GM12878 (cell line): ENCODE data around the gene MSH5. TPM values are rescaled to one million over a fixed set of nuclear protein-coding genes. Genes with fewer than 3 reads are reported as not detected.
A peak's percentile ranks its signal among the peaks of the same experiment; 100 is the strongest.
"Not testable (repeated sequence)": the region's sequence is repeated elsewhere in the genome, so short reads cannot be mapped to it uniquely, and the experiment has no call there.

Experiments used
- ATAC-seq: fragments of 200-7000 bp; cut with Tn5 transposase; 3 replicates; pipeline ENCODE4 v1.9.1; 2020; ENCODE audit warnings: mild to moderate bottlenecking, moderate library complexity
- BruUV-seq: library from RNA; stranded (reverse); fragments of 400-500 nt; replicated peaks from 2 replicates; lab custom pipeline; 2021; lab: Mats Ljungman, UMichigan
- CTCF ChIA-PET: fragments of 300-600 bp; sonication (Branson Sonifier 250); formaldehyde crosslinking; extraction: SDS; loops from one replicate; lab custom pipeline; 2021; ENCODE audit warnings: inconsistent platforms; lab: Yijun Ruan, JAX
- POLR2A ChIA-PET: fragments of 350-600 bp; formaldehyde crosslinking; extraction: SDS; loops from one replicate; lab custom pipeline; 2021; ENCODE audit warnings: inconsistent platforms; lab: Charles Lee
- RAD21 ChIA-PET: fragments of 300-600 bp; sonication (Branson Sonifier 250); formaldehyde crosslinking; loops from one replicate; lab custom pipeline; 2023; ENCODE audit warnings: antibody characterized with exemption; ENCODE audit not compliant: unreplicated experiment; lab: Charles Lee
- SMC1A ChIA-PET: fragments of 300-600 bp; sonication (Branson Sonifier 250); formaldehyde crosslinking; loops from one replicate; lab custom pipeline; 2023; ENCODE audit not compliant: unreplicated experiment, uncharacterized antibody; lab: Charles Lee
- DNase-seq: peaks from one replicate; pipeline ENCODE4 v3.0.0-alpha.2; 2011; ENCODE audit warnings: low read depth, low spot score
- FAIRE-seq: peaks from 3 replicates; lab custom pipeline; 2011; peaks lifted over from hg19 to GRCh38; lab: Jason Lieb, UNC
- H2AFZ ChIP-seq: 2 replicates; pipeline ENCODE4 v1.6.0; 2011; ENCODE audit warnings: low read depth, low read length, control low read depth; ENCODE audit not compliant: control insufficient read depth
- H3K27ac ChIP-seq: 2 replicates; pipeline ENCODE4 v1.5.1; 2011; ENCODE audit warnings: control low read depth; ENCODE audit not compliant: control insufficient read depth, insufficient read depth
- H3K27me3 ChIP-seq, 2 experiments: replicated peaks in 1 of 2; 2 replicates each; pipeline versions ENCODE4 v1.6.0 to v1.6.1; 2011; ENCODE audit warnings: low read length in 1 of 2; ENCODE audit not compliant: control insufficient read depth in 2 of 2, insufficient read depth in 2 of 2
- H3K36me3 ChIP-seq, 2 experiments: 2 replicates each; pipeline ENCODE4 v1.5.1; 2011; ENCODE audit warnings: low read length in 1 of 2; ENCODE audit not compliant: control insufficient read depth in 2 of 2, insufficient read depth in 2 of 2
- H3K4me1 ChIP-seq: 2 replicates; pipeline ENCODE4 v1.6.1; 2011; ENCODE audit warnings: mild to moderate bottlenecking, low read length, moderate library complexity, mixed read lengths; ENCODE audit not compliant: control insufficient read depth, insufficient read depth
- H3K4me2 ChIP-seq: 2 replicates; pipeline ENCODE4 v1.6.0; 2011; ENCODE audit warnings: control low read depth; ENCODE audit not compliant: control insufficient read depth, insufficient read depth
- H3K4me3 ChIP-seq: fragments of 200-600 bp; sonication (generic); 2 replicates; pipeline ENCODE4 v1.5.1; 2016
- H3K79me2 ChIP-seq: 2 replicates; pipeline ENCODE4 v1.6.0; 2011; ENCODE audit warnings: low read length; ENCODE audit not compliant: control insufficient read depth, insufficient read depth
- H3K9ac ChIP-seq: 2 replicates; pipeline ENCODE4 v1.8.0; 2011; ENCODE audit warnings: low read length, control low read depth, mixed read lengths; ENCODE audit not compliant: control insufficient read depth, insufficient read depth
- H3K9me3 ChIP-seq: replicated peaks from 3 replicates; pipeline ENCODE4 v1.5.1; 2011; ENCODE audit warnings: mild to moderate bottlenecking, low read length; ENCODE audit not compliant: control insufficient read depth, insufficient read depth
- H4K20me1 ChIP-seq: 2 replicates; pipeline ENCODE4 v1.6.0; 2011; ENCODE audit not compliant: control insufficient read depth, insufficient read depth
- IKZF1 ChIP-seq: fragments of 450-650 bp; conservative IDR thresholded peaks from 2 replicates; pipeline ENCODE4 v1.6.1; 2017; ENCODE audit warnings: antibody characterized with exemption, mild to moderate bottlenecking
- MXI1 ChIP-seq: fragments of 150-350 bp; IDR thresholded peaks from 2 replicates; pipeline ENCODE4 v1.6.1; 2011; ENCODE audit warnings: low read depth, mild to moderate bottlenecking, inconsistent platforms, low read length, improper control_type of control experiment
- WRNIP1 ChIP-seq: IDR thresholded peaks from 2 replicates; pipeline ENCODE4 v1.6.1; 2011; ENCODE audit warnings: low read depth, low read length, improper control_type of control experiment, borderline replicate concordance
- WGBS: methylation state at CpG from one replicate; pipeline ENCODE4 v1.1.6; 2016; ENCODE audit warnings: low lambda C conversion rate; ENCODE audit not compliant: insufficient replicate concordance, insufficient coverage; ENCODE audit errors: missing lambda C conversion rate; 5-methylcytosine and 5-hydroxymethylcytosine counted together
- in situ Hi-C: fragments of 300-500 bp; cut with MboI; formaldehyde crosslinking; loops from 9 replicates; pipeline ENCODE4 v1.14.3; 2018; ENCODE audit warnings: mixed read lengths
- intact Hi-C: fragments of 100-400 bp; cut with micrococcal nuclease; formaldehyde crosslinking; loops from one replicate; pipeline ENCODE4 v1.14.2; 2022; ENCODE audit not compliant: unreplicated experiment
- polyA plus RNA-seq, 11 experiments: library from polyadenylated mRNA; depleted of rRNA in 4 of 11; unstranded in 6 of 11; stranded (reverse) in 5 of 11; fragments of >200 nt; fragmentation: Nextera tagmentation in 4 of 11; fragmentation: Illumina TruSeq in 1 of 11; extraction: Ambion mirVana in 4 of 11; extraction: Trizol in 1 of 11; gene quantifications; 1 replicate in 1 of 11; 2 replicates in 10 of 11; pipeline versions ENCODE4 v1.2.1 to v1.2.3, GENCODE V29; 2011 to 2016; ENCODE audit warnings: inconsistent platforms in 2 of 11, missing spikeins in 2 of 11, low read depth in 1 of 11
- total RNA-seq, 4 experiments: library from RNA; depleted of rRNA in 3 of 4; stranded (reverse); fragments of >200 nt in 3 of 4; fragmentation: Illumina TruSeq in 1 of 4; extraction: Trizol in 1 of 4; gene quantifications; 2 replicates each; pipeline versions ENCODE4 v1.2.1 to v1.2.3, GENCODE V29; 2013 to 2021
- TF ChIP-seq, protein P1 (sequence below): fragments of 450-650 bp; IDR thresholded peaks from 2 replicates; pipeline ENCODE4 v1.6.1; 2016; ENCODE audit warnings: mild to moderate bottlenecking

Gene MSH5
- total and polyA plus RNA-seq, 10 of the 15 experiments (the other 5 are each of a cell fraction or from before 2014, with no cell fraction given) = 9.1 to 52.7 (median 30.0) TPM

DNA sequence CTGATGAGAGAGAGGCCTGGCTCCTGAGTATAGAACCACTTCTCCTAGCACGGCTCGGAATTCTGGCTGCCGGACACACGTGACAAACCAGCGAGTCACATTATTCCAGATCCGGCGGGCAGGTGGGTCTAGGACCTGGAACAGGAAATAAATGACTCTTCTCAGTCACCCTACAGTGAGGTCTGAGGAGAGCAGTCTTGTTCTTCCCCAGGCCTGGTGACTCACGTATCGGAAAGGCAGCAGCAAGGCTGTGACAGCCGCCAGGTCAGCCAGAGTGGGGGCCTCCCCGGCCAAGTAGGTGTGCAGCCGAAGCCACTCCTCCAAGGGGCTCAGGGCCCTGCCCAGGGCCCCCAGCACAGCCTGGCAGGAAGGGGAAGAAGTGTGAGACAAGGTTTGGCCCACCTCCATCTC is 53.0 kb downstream of the MSH5 start:
- H3K27ac ChIP-seq = no peak overlapping the region
- H3K4me2 ChIP-seq = peak overlapping the region; percentile 57
- H3K27me3 ChIP-seq = no peaks in the 10 kb centered on the region
- FAIRE-seq (no peak), DNase-seq (no peak), ATAC-seq (peak; percentile 33)
- H3K79me2 ChIP-seq = peaks cover 21% of the 10 kb centered on the region
- no peak for TF ChIP-seq MXI1
- no peak for TF ChIP-seq WRNIP1
- 0 out of 2 replicates have a peak, but pooled peaks have one; percentile 28 for TF ChIP-seq IKZF1
- ChIA-PET POLR2A (no interaction called here), SMC1A (interaction anchor here (0.7 to 2.2 kb wide), 2 partner anchors 30 to 54 kb away, joined by 3 to 11 read pairs; no protein-coding TSS in a partner anchor), RAD21 (no interaction called here), CTCF (interaction anchor here (1.0 to 2.2 kb wide), 4 partner anchors 8 to 63 kb away, joined by 3 to 9 read pairs (median 5); no protein-coding TSS in a partner anchor)
- peaks cover 12% of the 10 kb centered on the region for H3K4me1 ChIP-seq
- H3K9ac ChIP-seq = no peak overlapping the region
- no peaks in the 10 kb centered on the region for H3K9me3 ChIP-seq
- no peak overlapping the region for H3K4me3 ChIP-seq
- no peak overlapping the region for H2AFZ ChIP-seq
- WGBS = 33% methylated on average over 12 of the region's 12 CpGs
- in situ Hi-C loops = no loop called here
- intact Hi-C loops = no loop called here
- H4K20me1 ChIP-seq = no peaks in the 10 kb centered on the region
- peaks cover 4 to 11% of the 10 kb centered on the region in 2 experiments; a peak in 3 of 4 replicates for H3K36me3 ChIP-seq
- no TSS peak for BruUV-seq

DNA sequence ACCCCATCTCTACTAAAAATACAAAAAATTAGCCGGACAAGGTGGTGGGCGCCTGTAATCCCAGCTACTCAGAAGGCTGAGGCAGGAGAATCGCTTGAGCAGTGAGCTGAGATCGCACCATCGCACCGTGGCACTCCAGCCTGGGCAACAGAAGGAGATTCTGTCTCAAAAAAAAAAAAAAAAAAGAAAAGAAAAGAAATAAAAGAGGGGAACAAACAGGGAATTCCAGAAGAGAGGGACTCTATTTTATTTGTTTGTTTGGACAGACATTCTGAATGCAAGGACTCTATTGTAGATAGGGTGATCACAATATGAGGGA is 54.1 kb downstream of the MSH5 start:
- Histone ChIP-seq H3K4me3 (peak overlapping the region; percentile 81), H3K4me2 (peak overlapping the region; percentile 47), H3K36me3 (peaks cover 4 to 11% of the 10 kb centered on the region in 2 experiments; a peak in 3 of 4 replicates), H3K4me1 (peaks cover 12% of the 10 kb centered on the region), H3K9ac (peak overlapping the region; percentile 81; the same call in 1 of the 2 replicates), H3K79me2 (peaks cover 21% of the 10 kb centered on the region)
- H4K20me1 ChIP-seq, H2AFZ ChIP-seq, in situ Hi-C loops, SMC1A ChIA-PET, DNase-seq, BruUV-seq, H3K27me3 ChIP-seq, H3K9me3 ChIP-seq, ATAC-seq, H3K27ac ChIP-seq, FAIRE-seq, intact Hi-C loops: not testable (repeated sequence)
- ChIA-PET POLR2A (interaction anchor here (0.6 to 3.5 kb wide), 3 partner anchors 21 to 87 kb away, joined by 3 to 28 read pairs (median 6); partner anchors contain the start of genes HSPA1B and LY6G6F), CTCF (interaction anchor here (1.2 to 3.3 kb wide), 2 partner anchors 15 to 23 kb away, joined by 3 to 12 read pairs; partner anchors contain the start of gene VWA7), RAD21 (interaction anchor here (0.7 to 1.5 kb wide), 2 partner anchors 61 to 220 kb away, joined by 3 read pairs; no protein-coding TSS in a partner anchor)
- TF ChIP-seq, protein P1, sequence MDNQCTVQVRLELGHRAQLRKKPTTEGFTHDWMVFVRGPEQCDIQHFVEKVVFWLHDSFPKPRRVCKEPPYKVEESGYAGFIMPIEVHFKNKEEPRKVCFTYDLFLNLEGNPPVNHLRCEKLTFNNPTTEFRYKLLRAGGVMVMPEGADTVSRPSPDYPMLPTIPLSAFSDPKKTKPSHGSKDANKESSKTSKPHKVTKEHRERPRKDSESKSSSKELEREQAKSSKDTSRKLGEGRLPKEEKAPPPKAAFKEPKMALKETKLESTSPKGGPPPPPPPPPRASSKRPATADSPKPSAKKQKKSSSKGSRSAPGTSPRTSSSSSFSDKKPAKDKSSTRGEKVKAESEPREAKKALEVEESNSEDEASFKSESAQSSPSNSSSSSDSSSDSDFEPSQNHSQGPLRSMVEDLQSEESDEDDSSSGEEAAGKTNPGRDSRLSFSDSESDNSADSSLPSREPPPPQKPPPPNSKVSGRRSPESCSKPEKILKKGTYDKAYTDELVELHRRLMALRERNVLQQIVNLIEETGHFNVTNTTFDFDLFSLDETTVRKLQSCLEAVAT = peak; percentile 23; the same call in 1 of the 2 replicates
- WGBS = 88% methylated on average over 6 of the region's 6 CpGs
